GM23338 (cell line): Measurements from ENCODE around the gene VPREB3. TPM values are rescaled to one million over a fixed set of nuclear protein-coding genes. Genes with fewer than 3 reads are reported as not detected.

Experiments used
- ATAC-seq: fragments of 200-7000 bp; cut with Tn5 transposase; 3 replicates; pipeline ENCODE4 v1.9.1; 2020
- DNase-seq: peaks from one replicate; pipeline ENCODE4 v3.0.0-alpha.2; 2015; ENCODE audit warnings: low spot score
- H2AFZ ChIP-seq: fragments of 200-600 bp; sonication (generic); 2 replicates; pipeline ENCODE4 v1.8.0; 2016; ENCODE audit warnings: antibody characterized with exemption, mild to moderate bottlenecking, moderate library complexity
- H3F3A ChIP-seq: fragments of 200-600 bp; sonication (generic); replicated peaks from 2 replicates; pipeline ENCODE4 v1.8.0; 2017; ENCODE audit warnings: antibody characterized with exemption, mixed run types, low read depth
- H3K27ac ChIP-seq: fragments of 200-600 bp; sonication (generic); 2 replicates; pipeline ENCODE4 v1.6.1; 2016; ENCODE audit warnings: low read depth
- H3K27me3 ChIP-seq: fragments of 200-600 bp; sonication (generic); 2 replicates; pipeline ENCODE4 v1.8.0; 2016; ENCODE audit warnings: mild to moderate bottlenecking, mixed run types, moderate library complexity; ENCODE audit not compliant: insufficient read depth
- H3K36me3 ChIP-seq: fragments of 200-600 bp; sonication (generic); 2 replicates; pipeline ENCODE4 v1.8.0; 2016; ENCODE audit warnings: mild to moderate bottlenecking; ENCODE audit not compliant: insufficient read depth
- H3K4me1 ChIP-seq: fragments of 200-600 bp; sonication (generic); 2 replicates; pipeline ENCODE4 v1.8.0; 2016; ENCODE audit warnings: mild to moderate bottlenecking, moderate library complexity; ENCODE audit not compliant: insufficient read depth
- H3K4me2 ChIP-seq: fragments of 200-600 bp; sonication (generic); 2 replicates; pipeline ENCODE4 v1.7.1; 2017; ENCODE audit warnings: mixed run types
- H3K4me3 ChIP-seq: fragments of 200-600 bp; sonication (generic); 2 replicates; pipeline ENCODE4 v1.6.1; 2016; ENCODE audit warnings: mixed run types
- H3K79me2 ChIP-seq: fragments of 200-600 bp; sonication (generic); replicated peaks from 2 replicates; pipeline ENCODE4 v1.8.0; 2017; ENCODE audit warnings: mild to moderate bottlenecking; ENCODE audit not compliant: insufficient read depth
- H3K9me2 ChIP-seq: fragments of 200-600 bp; sonication (generic); 2 replicates; pipeline ENCODE4 v1.8.0; 2017; ENCODE audit not compliant: insufficient read depth
- H4K20me1 ChIP-seq: fragments of 200-600 bp; sonication (generic); replicated peaks from 2 replicates; pipeline ENCODE4 v1.8.0; 2017; ENCODE audit warnings: mild to moderate bottlenecking; ENCODE audit not compliant: insufficient read depth
- H3K27ac Mint-ChIP-seq: 2 replicates; pipeline ENCODE4 v1.8.0; 2020; ENCODE audit warnings: inconsistent platforms, mild to moderate bottlenecking, moderate library complexity, mixed read lengths
- H3K27me3 Mint-ChIP-seq: 3 replicates; pipeline ENCODE4 v1.8.0; 2022; ENCODE audit warnings: low read depth, mild to moderate bottlenecking, moderate library complexity, mixed read lengths, inconsistent platforms; ENCODE audit not compliant: insufficient read depth, poor library complexity
- H3K36me3 Mint-ChIP-seq: 3 replicates; pipeline ENCODE4 v1.8.0; 2021; ENCODE audit warnings: low read depth, mild to moderate bottlenecking, inconsistent platforms, moderate library complexity, mixed read lengths
- H3K4me1 Mint-ChIP-seq: 3 replicates; pipeline ENCODE4 v1.8.0; 2020; ENCODE audit warnings: mild to moderate bottlenecking, inconsistent platforms, mixed read lengths
- H3K4me3 Mint-ChIP-seq: 3 replicates; pipeline ENCODE4 v1.8.0; 2021; ENCODE audit warnings: moderate library complexity, mild to moderate bottlenecking, inconsistent platforms, mixed read lengths
- H3K9me3 Mint-ChIP-seq: 3 replicates; pipeline ENCODE4 v1.8.0; 2020; ENCODE audit warnings: moderate library complexity, mild to moderate bottlenecking, inconsistent platforms, mixed read lengths
- CREB1 ChIP-seq: fragments of 250-450 bp; sonication (Bioruptor Pico); IDR thresholded peaks from 2 replicates; pipeline ENCODE4 v1.5.0; 2020; ENCODE audit warnings: low read depth, mild to moderate bottlenecking, moderate library complexity
- EZH2 ChIP-seq: fragments of 200-600 bp; sonication (generic); IDR thresholded peaks from one replicate; pipeline ENCODE4 v1.8.0; 2017; ENCODE audit warnings: antibody characterized with exemption, mild to moderate bottlenecking, low read depth; ENCODE audit not compliant: unreplicated experiment
- EZH2phosphoT487 ChIP-seq: fragments of 200-600 bp; sonication (generic); IDR thresholded peaks from one replicate; pipeline ENCODE4 v1.8.1; 2018; ENCODE audit warnings: antibody characterized with exemption; ENCODE audit not compliant: unreplicated experiment
- JUNB ChIP-seq: IDR thresholded peaks from one replicate; pipeline ENCODE4 v1.6.1; 2016; ENCODE audit warnings: antibody characterized with exemption; ENCODE audit not compliant: unreplicated experiment
- NANOG ChIP-seq: IDR thresholded peaks from 2 replicates; pipeline ENCODE4 v1.6.1; 2016; ENCODE audit warnings: antibody characterized with exemption, borderline replicate concordance
- POLR2AphosphoS5 ChIP-seq: IDR thresholded peaks from 2 replicates; pipeline ENCODE4 v1.6.1; 2016; ENCODE audit warnings: antibody characterized with exemption, low read depth
- ZNF114 ChIP-seq: fragments of 250-450 bp; sonication (Bioruptor Pico); IDR thresholded peaks from 2 replicates; pipeline ENCODE4 v1.5.0; 2020; ENCODE audit warnings: mild to moderate bottlenecking, moderate library complexity
- ZNF331 ChIP-seq: fragments of 250-450 bp; sonication (Bioruptor Pico); IDR thresholded peaks from 2 replicates; pipeline ENCODE4 v1.5.0; 2020; ENCODE audit warnings: low read depth, mild to moderate bottlenecking, moderate library complexity
- polyA plus RNA-seq: library from polyadenylated mRNA; unstranded; fragments of >200 nt; fragmentation: Nextera tagmentation; extraction: Ambion mirVana; gene quantifications from 2 replicates; pipeline ENCODE4 v1.2.1, GENCODE V29; 2016
- total RNA-seq: library from RNA; depleted of rRNA; stranded (reverse); fragments of >200 nt; shearing (Covaris generic); gene quantifications from 2 replicates; pipeline ENCODE4 v1.2.3, GENCODE V29; 2014
- TF ChIP-seq, protein P1 (sequence below): IDR thresholded peaks from 2 replicates; pipeline ENCODE4 v1.6.1; 2016; ENCODE audit warnings: antibody characterized with exemption
- TF ChIP-seq, protein P2 (sequence below): IDR thresholded peaks from one replicate; pipeline ENCODE4 v1.6.1; 2018; ENCODE audit warnings: antibody characterized with exemption; ENCODE audit not compliant: unreplicated experiment
- TF ChIP-seq, protein P3 (sequence below), 2 experiments: fragments of 200-600 bp in 1 of 2; sonication (generic) in 1 of 2; conservative IDR thresholded peaks; 2 replicates each; pipeline versions ENCODE4 v1.5.1 to v1.6.1; 2016 to 2017; ENCODE audit warnings: antibody characterized with exemption in 2 of 2, low read depth in 2 of 2, mild to moderate bottlenecking in 2 of 2, moderate library complexity in 1 of 2

The VPREB3 gene
- total and polyA plus RNA-seq, 2 experiments from 2014 or later = 1.1 TPM; not detected in 1

DNA sequence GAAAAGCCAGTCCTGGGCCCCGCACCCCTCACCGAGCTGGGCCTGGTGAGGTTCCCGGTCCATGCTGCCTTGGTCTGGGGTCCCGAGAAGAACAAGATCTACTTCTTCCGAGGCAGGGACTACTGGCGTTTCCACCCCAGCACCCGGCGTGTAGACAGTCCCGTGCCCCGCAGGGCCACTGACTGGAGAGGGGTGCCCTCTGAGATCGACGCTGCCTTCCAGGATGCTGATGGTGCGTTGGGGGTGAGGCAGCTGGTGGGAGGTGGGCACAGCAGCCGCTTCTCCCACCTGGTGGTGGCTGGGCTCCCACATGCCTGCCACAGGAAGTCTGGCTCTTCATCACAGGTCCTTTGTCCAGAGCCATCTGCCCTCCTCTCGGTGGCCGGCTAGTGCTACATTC, 28.0 kb upstream of the VPREB3 start:
- Histone ChIP-seq H3K79me2 (no peaks in the 10 kb centered on the region), H3K4me1 (peaks cover 6% of the 10 kb centered on the region; the same call in 1 of the 2 replicates), H3K4me2 (no peak overlapping the region), H3K9me2 (no peaks in the 10 kb centered on the region), H3K36me3 (no peaks in the 10 kb centered on the region), H4K20me1 (no peaks in the 10 kb centered on the region), H2AFZ (no peak overlapping the region), H3K27me3 (no peaks in the 10 kb centered on the region), H3K4me3 (no peak overlapping the region), H3F3A (0 out of 2 replicates have a peak, but pooled peaks cover 6% of the 10 kb centered on the region), H3K27ac (no peak overlapping the region)
- H3K27ac Mint-ChIP-seq = no peak overlapping the region
- H3K4me1 Mint-ChIP-seq = peaks cover 6% of the 10 kb centered on the region; the same call in 2 of the 3 replicates
- H3K27me3 Mint-ChIP-seq = peaks cover 6% of the 10 kb centered on the region
- TF ChIP-seq EZH2phosphoT487 (no peak), CREB1 (CRISPR knock-in tag) (no peak), EZH2 (no peak), ZNF114 (CRISPR knock-in tag) (no peak), JUNB (no peak), NANOG (no peak), ZNF331 (CRISPR knock-in tag) (no peak)
- TF ChIP-seq, protein P1, sequence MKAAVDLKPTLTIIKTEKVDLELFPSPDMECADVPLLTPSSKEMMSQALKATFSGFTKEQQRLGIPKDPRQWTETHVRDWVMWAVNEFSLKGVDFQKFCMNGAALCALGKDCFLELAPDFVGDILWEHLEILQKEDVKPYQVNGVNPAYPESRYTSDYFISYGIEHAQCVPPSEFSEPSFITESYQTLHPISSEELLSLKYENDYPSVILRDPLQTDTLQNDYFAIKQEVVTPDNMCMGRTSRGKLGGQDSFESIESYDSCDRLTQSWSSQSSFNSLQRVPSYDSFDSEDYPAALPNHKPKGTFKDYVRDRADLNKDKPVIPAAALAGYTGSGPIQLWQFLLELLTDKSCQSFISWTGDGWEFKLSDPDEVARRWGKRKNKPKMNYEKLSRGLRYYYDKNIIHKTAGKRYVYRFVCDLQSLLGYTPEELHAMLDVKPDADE = no peak
- TF ChIP-seq, protein P2, sequence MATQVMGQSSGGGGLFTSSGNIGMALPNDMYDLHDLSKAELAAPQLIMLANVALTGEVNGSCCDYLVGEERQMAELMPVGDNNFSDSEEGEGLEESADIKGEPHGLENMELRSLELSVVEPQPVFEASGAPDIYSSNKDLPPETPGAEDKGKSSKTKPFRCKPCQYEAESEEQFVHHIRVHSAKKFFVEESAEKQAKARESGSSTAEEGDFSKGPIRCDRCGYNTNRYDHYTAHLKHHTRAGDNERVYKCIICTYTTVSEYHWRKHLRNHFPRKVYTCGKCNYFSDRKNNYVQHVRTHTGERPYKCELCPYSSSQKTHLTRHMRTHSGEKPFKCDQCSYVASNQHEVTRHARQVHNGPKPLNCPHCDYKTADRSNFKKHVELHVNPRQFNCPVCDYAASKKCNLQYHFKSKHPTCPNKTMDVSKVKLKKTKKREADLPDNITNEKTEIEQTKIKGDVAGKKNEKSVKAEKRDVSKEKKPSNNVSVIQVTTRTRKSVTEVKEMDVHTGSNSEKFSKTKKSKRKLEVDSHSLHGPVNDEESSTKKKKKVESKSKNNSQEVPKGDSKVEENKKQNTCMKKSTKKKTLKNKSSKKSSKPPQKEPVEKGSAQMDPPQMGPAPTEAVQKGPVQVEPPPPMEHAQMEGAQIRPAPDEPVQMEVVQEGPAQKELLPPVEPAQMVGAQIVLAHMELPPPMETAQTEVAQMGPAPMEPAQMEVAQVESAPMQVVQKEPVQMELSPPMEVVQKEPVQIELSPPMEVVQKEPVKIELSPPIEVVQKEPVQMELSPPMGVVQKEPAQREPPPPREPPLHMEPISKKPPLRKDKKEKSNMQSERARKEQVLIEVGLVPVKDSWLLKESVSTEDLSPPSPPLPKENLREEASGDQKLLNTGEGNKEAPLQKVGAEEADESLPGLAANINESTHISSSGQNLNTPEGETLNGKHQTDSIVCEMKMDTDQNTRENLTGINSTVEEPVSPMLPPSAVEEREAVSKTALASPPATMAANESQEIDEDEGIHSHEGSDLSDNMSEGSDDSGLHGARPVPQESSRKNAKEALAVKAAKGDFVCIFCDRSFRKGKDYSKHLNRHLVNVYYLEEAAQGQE = no peak
- no peak for ATAC-seq
- H3K9me3 Mint-ChIP-seq = no peaks in the 10 kb centered on the region
- H3K4me3 Mint-ChIP-seq = no peak overlapping the region
- H3K36me3 Mint-ChIP-seq = no peaks in the 10 kb centered on the region; the same call in 2 of the 3 replicates
- no peak for DNase-seq

DNA sequence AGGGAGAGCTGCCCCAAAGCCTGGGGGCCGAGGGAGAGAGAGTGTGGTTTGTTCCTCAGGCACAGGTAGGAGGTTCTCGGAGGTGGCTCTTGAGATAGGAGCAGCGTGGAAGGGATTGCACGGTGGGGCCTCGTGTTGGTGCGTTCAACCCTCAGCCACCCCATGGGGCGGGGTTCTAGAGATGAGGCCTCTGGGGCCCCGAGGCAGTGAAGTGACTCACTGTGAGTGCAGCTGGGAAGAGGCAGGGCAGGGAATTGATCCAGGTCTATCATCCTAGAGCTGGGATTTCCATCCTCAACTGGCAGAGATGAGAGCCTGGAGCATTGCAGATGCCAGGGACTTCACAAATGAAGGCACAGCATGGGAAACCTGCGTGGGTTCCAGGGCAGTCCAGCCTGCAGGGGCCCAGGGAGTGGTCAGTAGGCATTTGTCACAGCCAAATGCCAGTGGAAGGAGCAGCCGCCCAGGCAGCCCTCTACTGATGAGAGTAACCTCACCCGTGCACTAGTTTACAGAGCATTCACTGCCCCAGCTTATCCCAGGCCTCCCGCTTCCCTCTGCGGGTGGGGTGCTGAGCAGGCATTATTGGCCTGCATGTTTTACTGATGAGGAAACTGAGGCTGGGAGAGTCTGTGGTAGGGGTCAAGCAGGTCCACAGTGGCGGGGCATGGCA, 27.4 kb upstream of the VPREB3 start:
- H2AFZ ChIP-seq = no peak overlapping the region
- H3K9me2 ChIP-seq = no peaks in the 10 kb centered on the region
- no peaks in the 10 kb centered on the region; the same call in 2 of the 3 replicates for H3K36me3 Mint-ChIP-seq
- TF ChIP-seq, protein P3, sequence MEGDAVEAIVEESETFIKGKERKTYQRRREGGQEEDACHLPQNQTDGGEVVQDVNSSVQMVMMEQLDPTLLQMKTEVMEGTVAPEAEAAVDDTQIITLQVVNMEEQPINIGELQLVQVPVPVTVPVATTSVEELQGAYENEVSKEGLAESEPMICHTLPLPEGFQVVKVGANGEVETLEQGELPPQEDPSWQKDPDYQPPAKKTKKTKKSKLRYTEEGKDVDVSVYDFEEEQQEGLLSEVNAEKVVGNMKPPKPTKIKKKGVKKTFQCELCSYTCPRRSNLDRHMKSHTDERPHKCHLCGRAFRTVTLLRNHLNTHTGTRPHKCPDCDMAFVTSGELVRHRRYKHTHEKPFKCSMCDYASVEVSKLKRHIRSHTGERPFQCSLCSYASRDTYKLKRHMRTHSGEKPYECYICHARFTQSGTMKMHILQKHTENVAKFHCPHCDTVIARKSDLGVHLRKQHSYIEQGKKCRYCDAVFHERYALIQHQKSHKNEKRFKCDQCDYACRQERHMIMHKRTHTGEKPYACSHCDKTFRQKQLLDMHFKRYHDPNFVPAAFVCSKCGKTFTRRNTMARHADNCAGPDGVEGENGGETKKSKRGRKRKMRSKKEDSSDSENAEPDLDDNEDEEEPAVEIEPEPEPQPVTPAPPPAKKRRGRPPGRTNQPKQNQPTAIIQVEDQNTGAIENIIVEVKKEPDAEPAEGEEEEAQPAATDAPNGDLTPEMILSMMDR (conservative IDR thresholded peaks at IDR 0.05; ENCODE audit: low read depth in 2 of 2) = no peak
- TF ChIP-seq, protein P1 = no peak
- TF ChIP-seq ZNF331 (CRISPR knock-in tag) = no peak
- no peak for TF ChIP-seq NANOG
- no peak for TF ChIP-seq CREB1 (CRISPR knock-in tag)
- no peak for TF ChIP-seq EZH2
- TF ChIP-seq POLR2AphosphoS5 = no peak
- TF ChIP-seq ZNF114 (CRISPR knock-in tag) = no peak

More for the DNA sequence above, 27.4 kb upstream of the VPREB3 start:
- peaks cover 6% of the 10 kb centered on the region for H3K27me3 Mint-ChIP-seq
- H3K9me3 Mint-ChIP-seq = no peaks in the 10 kb centered on the region
- H3K36me3 ChIP-seq = no peaks in the 10 kb centered on the region
- H3K4me2 ChIP-seq = no peak overlapping the region
- no peak overlapping the region for H3K4me3 Mint-ChIP-seq
- no peak overlapping the region for H3K27ac ChIP-seq
- H3K79me2 ChIP-seq = no peaks in the 10 kb centered on the region
- H3K27me3 ChIP-seq = no peaks in the 10 kb centered on the region
- no peak overlapping the region for H3K27ac Mint-ChIP-seq
- H3F3A ChIP-seq = 0 out of 2 replicates have a peak, but pooled peaks cover 6% of the 10 kb centered on the region
- peaks cover 6% of the 10 kb centered on the region; the same call in 2 of the 3 replicates for H3K4me1 Mint-ChIP-seq
- no peaks in the 10 kb centered on the region for H4K20me1 ChIP-seq
- DNase-seq (no peak), ATAC-seq (no peak)
- no peak overlapping the region for H3K4me3 ChIP-seq
- peaks cover 6% of the 10 kb centered on the region; the same call in 1 of the 2 replicates for H3K4me1 ChIP-seq
